22Rv1 (cell line): ENCODE measurements around the gene ZNF229.

Experiments used
- CTCF ChIP-seq: fragments of 450-650 bp; IDR thresholded peaks from 2 replicates; pipeline ENCODE4 v1.5.1; 2017; ENCODE audit warnings: mild to moderate bottlenecking
- ZFX ChIP-seq: fragments of 450-650 bp; IDR thresholded peaks from 2 replicates; pipeline ENCODE4 v1.6.1; 2017; ENCODE audit warnings: antibody characterized with exemption, borderline replicate concordance

GRCh38 chr19:44401139-44402115 lies 46.8 kb downstream of the ZNF229 start, which contains the start of gene ZNF285:
- TF ChIP-seq CTCF, result no peak
- no peak for TF ChIP-seq ZFX
